HG03571 (cell line): Measurements from ENCODE around the gene PCYT1B.
"Not testable (repeated sequence)": the region's sequence is repeated elsewhere in the genome, so short reads cannot be mapped to it uniquely, and the experiment has no call there.

Experiments used
- ATAC-seq: cut with Tn5 transposase; IDR thresholded peaks from one replicate; pipeline ENCODE4 v1.9.1; 2021; ENCODE audit not compliant: unreplicated experiment

Gene PCYT1B

GRCh38 chrX:24647257-24648058, at the start of gene PCYT1B:
PCYT1B (minus strand) TSS chrX:24647347; CDS start chrX:24647105, 242 bp downstream.
- peak; percentile 74 for ATAC-seq

- no peak for ATAC-seq
These were observed 49.1 kb upstream of the PCYT1B start for GRCh38 chrX:24696294-24696693.

DNA sequence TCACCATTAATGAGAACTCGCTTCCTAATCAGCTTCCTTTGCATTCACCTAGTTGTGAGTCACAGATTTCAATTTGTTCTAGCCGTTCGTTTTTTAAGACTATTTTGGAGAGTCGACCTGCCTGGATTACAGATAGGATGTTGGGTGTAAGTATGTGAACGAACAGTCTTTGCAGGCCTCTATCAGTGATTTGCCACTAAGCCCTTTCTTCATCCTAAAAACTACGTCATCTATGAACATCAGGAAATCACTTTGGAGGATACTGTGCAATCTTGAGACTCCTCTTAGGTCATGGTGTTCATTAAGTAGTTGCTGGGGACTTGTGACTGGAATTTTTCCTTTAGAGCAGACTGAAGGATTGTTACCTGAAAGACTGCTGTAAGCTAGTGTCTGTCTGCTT, 47.7 kb upstream of the PCYT1B start:
- no peak for ATAC-seq

DNA sequence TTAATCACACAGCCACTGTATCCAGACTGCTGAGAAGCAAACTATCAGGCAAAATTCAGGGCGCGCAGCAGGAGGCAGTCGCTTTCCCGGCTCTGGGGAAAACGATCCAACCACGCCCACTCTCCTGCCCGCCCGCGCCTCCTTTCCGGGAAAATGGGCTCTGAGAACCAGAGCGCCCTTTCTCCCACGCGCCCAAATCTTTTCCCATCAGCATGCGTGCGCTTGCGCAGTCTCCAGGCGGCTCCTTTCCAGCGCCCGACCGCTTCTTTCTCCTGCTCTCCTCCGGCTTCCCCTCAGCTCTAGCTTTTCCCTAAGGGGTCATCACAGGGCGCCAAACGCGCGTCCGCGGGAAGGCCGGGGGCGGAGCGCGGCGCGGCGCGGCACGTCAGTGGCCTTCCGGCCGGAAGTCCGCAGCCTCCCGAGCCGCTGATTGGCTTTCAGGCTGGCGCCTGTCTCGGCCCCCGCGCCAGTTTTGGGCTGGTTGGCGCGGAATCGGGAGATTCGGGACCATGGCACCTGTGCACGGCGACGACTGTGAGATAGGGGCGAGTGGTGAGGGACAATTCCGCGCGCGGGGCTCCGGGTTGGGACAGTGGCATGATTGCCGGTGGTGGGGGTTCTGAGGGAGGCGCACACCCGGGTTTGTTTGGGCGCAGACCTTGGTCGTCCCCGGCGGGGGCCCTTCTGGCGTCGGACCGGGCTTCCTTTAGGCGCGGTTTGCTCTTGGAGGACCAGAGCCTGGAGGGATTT, 46.5 kb upstream of the PCYT1B start, which contains the start of gene POLA1:
Gene POLA1 (plus strand): TSS at position 466 of the 750 bp plus-strand sequence. CDS start 44 bp downstream, at position 510.
- ATAC-seq = peak; percentile 94

- ATAC-seq = no peak
These were observed 45.2 kb upstream of the PCYT1B start for GRCh38 chrX:24692305-24692704.

GRCh38 chrX:24684048-24684447, 36.9 kb upstream of the PCYT1B start:
- ATAC-seq = no peak

DNA sequence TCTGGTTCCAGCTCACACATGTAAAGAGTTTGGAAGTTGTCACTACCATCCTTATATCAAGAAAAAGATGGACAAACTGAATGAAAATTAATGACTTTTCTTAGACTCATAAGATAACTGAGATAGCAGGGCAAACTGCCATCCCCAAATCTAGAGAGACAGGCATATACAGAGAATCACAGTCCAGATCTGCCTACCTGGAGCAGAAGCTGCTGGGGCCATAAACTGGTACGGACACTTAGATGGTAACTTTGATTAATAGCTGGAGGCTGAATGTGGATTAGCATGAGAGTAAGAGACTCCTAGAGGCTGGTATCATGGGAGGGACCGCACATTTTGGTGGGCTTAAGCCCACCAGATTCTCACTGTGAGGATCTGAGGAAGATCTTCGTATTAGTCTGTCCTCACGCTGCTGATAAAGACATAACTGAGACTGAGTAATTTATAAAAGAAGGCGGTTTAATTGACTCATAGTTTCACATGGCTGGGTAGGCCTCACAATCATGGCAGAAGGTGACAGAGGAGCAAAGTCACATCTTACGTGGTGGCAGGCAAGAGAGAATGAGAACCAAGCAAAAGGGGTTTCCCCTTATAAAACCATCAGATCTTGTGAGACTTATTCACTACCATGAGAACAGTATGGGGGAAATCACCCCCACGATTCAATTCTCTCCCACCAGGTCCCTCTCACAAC, 35.7 kb upstream of the PCYT1B start:
- ATAC-seq = no peak

DNA sequence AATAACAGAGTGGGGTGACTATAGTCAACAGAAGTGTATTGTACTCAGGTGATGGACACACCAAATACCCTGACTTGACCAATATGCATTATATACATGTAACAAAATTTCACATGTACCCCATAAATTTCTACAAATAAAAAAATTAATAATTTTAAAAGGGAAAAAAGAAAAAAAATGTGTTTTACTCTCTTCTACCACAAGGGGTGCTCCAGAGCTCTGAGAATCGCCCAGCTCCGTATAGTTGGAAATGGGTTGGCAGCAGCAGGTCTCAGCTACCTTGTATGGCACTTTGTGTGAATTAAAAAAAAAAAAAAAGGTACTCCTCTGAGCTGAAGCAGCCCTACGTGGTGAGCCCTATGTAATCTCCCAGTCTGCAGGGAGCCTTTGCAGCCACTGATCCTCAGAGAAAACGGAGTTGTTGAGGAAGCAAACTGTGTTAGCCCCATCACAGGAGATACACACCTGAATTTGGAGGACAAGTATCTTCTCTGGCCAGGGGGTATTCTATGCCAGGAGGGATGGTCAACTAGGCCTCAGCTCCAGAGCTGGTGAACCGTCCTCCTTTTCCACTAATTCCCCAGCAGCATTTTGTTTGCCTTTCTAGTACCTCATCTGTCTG, 29.4 kb upstream of the PCYT1B start:
- ATAC-seq = no peak

DNA sequence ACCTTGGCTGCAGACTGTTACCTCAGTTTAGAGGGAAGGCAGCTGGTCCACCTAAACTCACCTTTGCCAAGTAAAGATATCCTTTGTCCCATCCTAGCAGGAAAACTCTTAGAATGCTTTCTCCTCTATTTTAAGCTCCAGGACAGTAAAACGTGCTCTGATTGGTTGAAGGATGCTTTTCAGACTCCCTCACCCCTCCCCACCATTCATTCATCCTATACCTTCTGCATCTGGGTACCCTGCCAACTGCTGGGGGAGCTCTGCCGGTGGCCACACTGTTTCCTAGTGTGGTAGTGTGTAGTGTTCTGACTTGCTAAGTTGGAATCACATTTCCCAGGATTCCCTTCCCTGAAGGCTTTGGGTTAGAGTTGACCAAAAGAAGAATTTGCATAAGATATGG, 26.3 kb upstream of the PCYT1B start:
- ATAC-seq = no peak

DNA sequence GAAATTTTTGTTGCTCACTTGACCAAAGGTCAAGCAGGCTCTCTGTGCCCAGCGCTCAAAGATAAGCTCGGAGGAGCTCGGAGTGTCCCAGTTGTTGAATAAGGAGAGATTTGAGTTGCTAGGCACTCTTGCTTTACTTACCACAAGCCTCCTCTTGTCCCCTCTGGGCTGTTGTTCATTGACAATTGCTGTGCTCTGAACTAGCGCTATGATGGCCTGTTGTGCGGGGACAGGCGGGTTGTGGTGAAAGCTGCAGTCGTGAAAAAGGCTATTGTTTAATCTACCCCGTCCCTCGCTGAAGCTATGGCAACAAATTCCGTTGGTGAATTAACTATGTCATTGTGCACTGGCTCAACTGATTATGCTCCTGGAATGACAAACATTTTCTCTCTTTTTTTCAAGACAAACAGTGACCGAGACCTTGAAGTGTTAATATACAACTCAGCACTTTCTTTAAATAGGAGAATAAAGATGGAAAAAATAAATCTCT, 25.6 kb upstream of the PCYT1B start:
- ATAC-seq = no peak

- ATAC-seq = no peak
These were observed 21.0 kb upstream of the PCYT1B start for GRCh38 chrX:24668111-24668510.

DNA sequence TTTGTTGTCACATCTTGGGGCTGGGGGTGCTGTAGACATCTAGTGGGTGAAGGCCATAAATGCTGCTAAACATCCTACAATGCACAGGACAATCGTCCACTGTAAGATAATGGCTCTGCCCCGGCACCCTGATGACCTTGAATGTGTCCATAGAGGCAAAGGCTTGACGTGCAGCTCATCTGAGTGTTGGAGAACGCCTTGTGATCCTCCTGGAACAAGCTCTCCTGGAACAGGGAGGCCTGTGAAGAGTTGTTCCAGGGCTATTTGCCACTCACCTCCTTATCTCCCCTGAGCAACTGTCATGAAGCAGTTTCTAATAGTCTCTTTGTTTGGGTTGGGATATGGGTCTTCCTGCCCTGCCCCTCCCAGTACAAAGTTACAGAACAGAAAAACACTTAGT, 15.2 kb upstream of the PCYT1B start:
- ATAC-seq = no peak

- no peak for ATAC-seq
These were observed 14.1 kb upstream of the PCYT1B start for GRCh38 chrX:24661292-24661691.

GRCh38 chrX:24659646-24660045, 12.5 kb upstream of the PCYT1B start:
- ATAC-seq = no peak

- no peak for ATAC-seq
These were observed 12.0 kb upstream of the PCYT1B start for GRCh38 chrX:24659106-24659505.

DNA sequence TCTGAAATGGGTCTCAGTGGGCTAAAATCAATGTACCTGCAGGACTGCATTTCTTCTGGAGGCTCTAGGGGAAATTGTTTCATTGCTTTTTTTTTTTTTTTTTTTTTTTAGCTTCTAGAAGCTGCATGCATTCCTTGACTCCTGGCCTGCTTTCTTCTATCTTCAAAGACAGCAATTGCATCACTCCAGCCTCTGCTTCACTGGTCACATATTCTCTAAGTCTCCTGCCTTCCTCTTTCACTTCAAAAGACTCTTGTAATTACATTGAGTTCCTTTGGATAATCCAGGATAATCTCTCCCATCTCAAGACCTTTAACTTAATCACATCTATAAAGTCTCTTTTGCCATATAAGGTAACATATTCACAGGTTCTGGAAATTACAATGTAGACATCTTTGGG, 11.3 kb upstream of the PCYT1B start:
- ATAC-seq = no peak

GRCh38 chrX:24657671-24658386, 10.7 kb upstream of the PCYT1B start:
- ATAC-seq = no peak

DNA sequence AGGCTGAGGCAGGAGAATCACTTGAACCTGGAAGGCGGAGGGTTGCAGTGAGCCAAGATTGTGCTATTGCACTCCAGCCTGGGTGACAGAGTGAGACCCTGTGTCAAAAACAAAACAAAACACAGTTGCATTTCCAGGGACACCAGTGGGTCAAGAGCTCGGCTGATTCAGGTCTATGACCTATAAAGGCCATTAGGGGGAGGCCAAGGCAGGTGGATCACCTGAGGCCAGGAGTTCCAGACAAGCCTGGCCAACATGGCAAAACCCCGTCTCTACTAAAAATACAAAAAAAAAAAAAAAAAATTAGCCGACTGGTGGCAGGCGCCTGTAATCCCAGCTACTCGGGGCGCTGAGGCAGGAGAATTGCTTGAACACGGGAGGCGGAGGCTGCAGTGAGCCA, 8.5 kb upstream of the PCYT1B start:
- ATAC-seq = not testable (repeated sequence)

DNA sequence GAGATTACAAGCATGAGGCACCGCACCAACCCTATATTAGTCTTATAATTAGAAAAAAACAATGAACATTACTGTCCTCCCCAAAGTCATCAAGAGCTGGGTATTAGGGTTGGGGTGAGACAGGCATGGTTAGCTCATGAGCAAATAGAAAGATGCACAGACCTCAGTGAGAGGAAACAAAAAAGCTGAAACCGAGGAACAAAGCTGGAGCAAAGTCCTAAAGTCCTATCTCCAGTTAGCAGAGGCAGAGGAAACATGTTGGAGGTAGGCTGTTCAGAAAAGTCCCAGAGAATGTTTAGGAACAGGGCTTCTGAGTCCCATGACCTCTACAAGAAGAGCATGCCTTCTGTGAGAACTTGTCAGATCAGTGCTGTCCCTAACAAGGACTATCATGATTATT, 4.6 kb upstream of the PCYT1B start:
- ATAC-seq = no peak

DNA sequence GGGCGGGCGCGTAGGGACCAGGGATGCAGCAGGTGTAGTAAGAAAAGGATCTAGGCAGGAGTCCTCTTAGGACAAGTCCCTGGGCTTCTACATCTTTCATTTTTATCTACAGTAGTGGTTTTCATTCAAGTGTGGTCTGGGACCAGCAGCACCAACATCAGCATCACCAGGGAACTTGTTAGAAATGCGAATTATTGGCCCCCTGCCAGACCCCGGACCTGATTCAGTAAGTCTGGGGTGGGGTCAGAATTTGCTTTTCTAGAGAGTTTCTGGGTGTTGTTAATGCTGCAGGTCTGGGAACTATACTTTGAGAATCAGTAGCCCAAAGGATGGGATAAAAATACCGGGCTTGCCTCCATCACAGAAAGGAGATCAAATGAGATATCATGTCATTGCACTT, 1.3 kb upstream of the PCYT1B start:
- no peak for ATAC-seq
